OCI-LY3 (cell line): ENCODE data around the gene CDH23.

ENCODE experiments used
- H2AFZ ChIP-seq: fragments of 200-600, 300-600 bp; shearing (Covaris generic); 2 replicates; pipeline ENCODE4 v1.6.0; 2014; ENCODE audit warnings: antibody characterized with exemption, low read depth, low read length
- H3K27ac ChIP-seq: fragments of 200-600, 300-600 bp; sonication (generic); 2 replicates; pipeline ENCODE4 v1.5.1; 2014; ENCODE audit warnings: mild to moderate bottlenecking, low read length, moderate library complexity, mixed read lengths
- H3K27me3 ChIP-seq: fragments of 200-600, 300-600 bp; sonication (generic); 2 replicates; pipeline ENCODE4 v1.6.1; 2014; ENCODE audit warnings: low read depth, low read length, mixed read lengths
- H3K36me3 ChIP-seq: fragments of 200-600, 300-600 bp; sonication (generic); replicated peaks from 2 replicates; pipeline ENCODE3; 2014; ENCODE audit warnings: low read depth, low read length, mixed read lengths
- H3K4me1 ChIP-seq: fragments of 300-600, 200-600 bp; sonication (generic); 2 replicates; pipeline ENCODE4 v1.6.1; 2014; ENCODE audit warnings: low read length, mixed read lengths
- H3K4me2 ChIP-seq: fragments of 200-600, 300-600 bp; sonication (generic); 2 replicates; pipeline ENCODE4 v1.6.1; 2014; ENCODE audit warnings: low read length, mixed read lengths
- H3K4me3 ChIP-seq: fragments of 300-600, 200-600 bp; sonication (generic); 2 replicates; pipeline ENCODE4 v1.5.1; 2014; ENCODE audit warnings: antibody characterized with exemption, mild to moderate bottlenecking, low read length, moderate library complexity
- H3K79me2 ChIP-seq: fragments of 300-600, 200-600 bp; shearing (Covaris generic); 2 replicates; pipeline ENCODE4 v1.6.1; 2014; ENCODE audit warnings: mild to moderate bottlenecking, low read length, mixed read lengths
- H3K9ac ChIP-seq: fragments of 300-600, 200-600 bp; shearing (Covaris generic); 2 replicates; pipeline ENCODE4 v1.6.0; 2014; ENCODE audit warnings: mild to moderate bottlenecking, low read length, moderate library complexity
- H3K9me3 ChIP-seq: fragments of 200-600, 300-600 bp; shearing (Covaris generic); 2 replicates; pipeline ENCODE4 v1.6.1; 2014; ENCODE audit warnings: low read length, mixed read lengths; ENCODE audit not compliant: insufficient read depth
- H4K20me1 ChIP-seq: fragments of 200-600, 300-600 bp; sonication (generic); 2 replicates; pipeline ENCODE4 v1.6.1; 2016; ENCODE audit warnings: low read length, mixed read lengths; ENCODE audit not compliant: insufficient read depth
- EZH2phosphoT487 ChIP-seq: fragments of 200-600 bp; shearing (Covaris generic); IDR thresholded peaks from 2 replicates; pipeline ENCODE4 v1.6.1; 2018; ENCODE audit warnings: antibody characterized with exemption, mixed run types, low read depth
- TF ChIP-seq, protein P1 (sequence below): fragments of 200-600, 300-600 bp; sonication (generic); IDR thresholded peaks from 2 replicates; pipeline ENCODE4 v1.5.1; 2014; ENCODE audit warnings: antibody characterized with exemption, low read length, low read depth

CDH23 gene

DNA sequence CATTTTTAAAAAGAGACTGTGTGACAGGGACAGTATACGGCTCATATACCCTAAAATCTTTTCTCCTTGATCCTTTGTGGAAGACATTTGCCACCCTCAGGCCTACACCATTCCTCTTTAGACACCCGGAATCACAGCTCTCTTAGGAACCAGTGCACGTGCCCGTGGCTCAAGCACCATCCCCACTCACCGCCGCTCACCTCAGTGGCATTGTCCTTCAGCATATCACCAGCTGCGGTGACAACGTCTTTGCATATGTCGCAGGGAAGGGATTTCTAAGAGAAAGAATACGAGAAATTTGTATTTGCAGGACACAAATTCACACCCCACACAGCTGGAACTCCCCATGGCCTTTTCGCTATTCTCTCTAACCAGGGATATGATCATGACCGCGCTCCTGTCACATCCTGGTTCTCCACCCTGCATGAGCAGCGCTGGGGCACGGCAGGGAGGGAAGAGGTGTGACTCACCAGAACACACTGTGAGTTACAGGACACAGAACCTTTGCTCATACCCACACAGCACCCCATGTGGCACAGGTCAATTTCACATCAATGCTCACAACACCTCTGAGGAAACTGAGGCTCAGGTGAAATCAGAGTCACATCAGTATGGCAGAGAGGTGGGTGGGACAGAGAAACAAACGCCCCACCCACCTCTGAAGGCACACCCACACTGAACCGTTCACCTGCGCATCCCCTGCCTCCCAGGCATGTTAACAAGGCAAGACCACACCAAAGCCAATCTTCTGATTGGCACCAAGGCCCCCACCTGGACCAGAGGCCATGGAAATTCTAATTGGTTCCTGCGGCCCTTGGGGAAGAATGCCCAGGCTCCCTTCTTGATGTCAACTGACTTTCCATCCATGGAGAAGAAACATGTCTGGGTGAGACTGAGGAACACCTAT lies 435.2 kb downstream of the CDH23 start:
- Histone ChIP-seq H2AFZ (no peak overlapping the region), H3K4me2 (no peak overlapping the region), H3K27me3 (peaks cover 13% of the 10 kb centered on the region), H3K9ac (no peak overlapping the region), H3K9me3 (no peaks in the 10 kb centered on the region), H4K20me1 (peaks cover 54% of the 10 kb centered on the region), H3K27ac (no peak overlapping the region), H3K79me2 (peaks cover 2% of the 10 kb centered on the region), H3K4me3 (no peak overlapping the region), H3K4me1 (peaks cover 30% of the 10 kb centered on the region), H3K36me3 (peaks cover 34% of the 10 kb centered on the region)
- TF ChIP-seq EZH2phosphoT487 = no peak
- TF ChIP-seq, protein P1, sequence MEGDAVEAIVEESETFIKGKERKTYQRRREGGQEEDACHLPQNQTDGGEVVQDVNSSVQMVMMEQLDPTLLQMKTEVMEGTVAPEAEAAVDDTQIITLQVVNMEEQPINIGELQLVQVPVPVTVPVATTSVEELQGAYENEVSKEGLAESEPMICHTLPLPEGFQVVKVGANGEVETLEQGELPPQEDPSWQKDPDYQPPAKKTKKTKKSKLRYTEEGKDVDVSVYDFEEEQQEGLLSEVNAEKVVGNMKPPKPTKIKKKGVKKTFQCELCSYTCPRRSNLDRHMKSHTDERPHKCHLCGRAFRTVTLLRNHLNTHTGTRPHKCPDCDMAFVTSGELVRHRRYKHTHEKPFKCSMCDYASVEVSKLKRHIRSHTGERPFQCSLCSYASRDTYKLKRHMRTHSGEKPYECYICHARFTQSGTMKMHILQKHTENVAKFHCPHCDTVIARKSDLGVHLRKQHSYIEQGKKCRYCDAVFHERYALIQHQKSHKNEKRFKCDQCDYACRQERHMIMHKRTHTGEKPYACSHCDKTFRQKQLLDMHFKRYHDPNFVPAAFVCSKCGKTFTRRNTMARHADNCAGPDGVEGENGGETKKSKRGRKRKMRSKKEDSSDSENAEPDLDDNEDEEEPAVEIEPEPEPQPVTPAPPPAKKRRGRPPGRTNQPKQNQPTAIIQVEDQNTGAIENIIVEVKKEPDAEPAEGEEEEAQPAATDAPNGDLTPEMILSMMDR = no peak

DNA sequence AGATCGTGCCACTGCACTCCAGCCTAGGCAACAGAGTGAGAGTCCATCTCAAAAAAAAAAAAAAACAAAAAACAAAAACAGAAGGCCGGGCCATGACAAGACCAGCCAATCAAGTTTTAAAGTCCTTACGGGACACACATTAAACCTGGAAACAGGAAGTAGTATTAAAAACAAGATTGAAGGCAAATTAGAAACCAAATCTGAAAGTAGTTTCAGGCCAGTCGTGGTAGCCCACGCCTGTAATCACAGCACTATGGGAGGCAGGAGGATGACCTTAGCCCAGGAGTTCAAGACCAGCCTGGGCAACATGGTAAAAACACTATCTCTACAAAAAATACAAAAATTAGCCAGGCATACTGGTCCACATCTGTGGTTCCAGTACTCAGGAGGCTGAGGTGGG lies 436.2 kb downstream of the CDH23 start:
- H3K79me2 ChIP-seq = peaks cover 11% of the 10 kb centered on the region
- peaks cover 64% of the 10 kb centered on the region for H4K20me1 ChIP-seq
- no peaks in the 10 kb centered on the region for H3K9me3 ChIP-seq
- H2AFZ ChIP-seq = no peak overlapping the region
- H3K4me2 ChIP-seq = peak overlapping the region; percentile 43
- no peak overlapping the region for H3K9ac ChIP-seq
- H3K36me3 ChIP-seq = peaks cover 32% of the 10 kb centered on the region
- H3K4me3 ChIP-seq = no peak overlapping the region
- TF ChIP-seq, protein P1 = no peak
- TF ChIP-seq EZH2phosphoT487 = no peak
- no peak overlapping the region for H3K27ac ChIP-seq
- peaks cover 38% of the 10 kb centered on the region for H3K4me1 ChIP-seq
- peaks cover 22% of the 10 kb centered on the region for H3K27me3 ChIP-seq

DNA sequence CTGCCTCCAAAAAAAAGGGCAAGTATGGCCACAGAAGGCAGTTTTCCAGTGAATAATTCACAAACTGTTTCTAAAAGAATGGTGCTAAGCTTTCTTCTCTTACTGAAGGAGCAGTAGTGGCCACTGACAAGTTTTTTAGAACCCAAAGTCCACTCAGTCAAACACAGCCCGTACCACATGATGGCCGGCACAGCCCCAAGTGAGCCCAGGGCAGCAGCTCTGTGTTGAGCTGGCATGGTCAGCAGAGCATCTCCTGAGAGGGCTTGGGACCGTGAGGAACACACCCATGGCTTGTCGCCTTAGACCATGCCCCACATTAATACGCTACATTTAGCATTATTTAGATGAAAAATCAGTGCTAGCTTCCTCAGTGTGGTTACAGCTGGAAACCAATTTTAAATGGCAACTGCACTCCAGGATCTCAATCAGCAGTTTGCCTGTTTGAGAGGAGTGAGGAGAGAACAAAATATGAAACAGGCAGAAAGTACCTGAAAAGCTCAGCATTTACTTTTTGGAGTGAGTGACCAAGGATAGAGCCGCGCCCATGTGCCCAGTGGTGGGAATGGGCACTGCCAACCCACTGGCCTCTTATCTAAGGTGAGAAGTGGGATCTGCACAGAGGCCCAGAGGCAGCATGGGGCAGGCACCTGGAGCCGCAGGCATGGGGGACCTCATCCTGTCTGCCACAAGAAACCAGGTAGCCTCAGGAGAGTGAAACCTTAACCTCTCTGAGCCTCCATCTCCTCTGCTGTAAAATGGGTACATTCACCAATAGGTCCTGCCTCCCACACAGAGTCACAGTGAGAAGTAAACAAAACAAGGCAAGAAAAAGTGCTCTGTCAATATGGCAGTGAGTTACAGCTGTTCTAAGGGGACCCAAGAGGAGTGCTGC lies 437.0 kb downstream of the CDH23 start:
- H4K20me1 ChIP-seq = peaks cover 72% of the 10 kb centered on the region
- H3K9ac ChIP-seq = no peak overlapping the region
- H3K79me2 ChIP-seq = peaks cover 11% of the 10 kb centered on the region
- no peak overlapping the region for H3K4me3 ChIP-seq
- no peak overlapping the region for H2AFZ ChIP-seq
- H3K36me3 ChIP-seq = peaks cover 29% of the 10 kb centered on the region
- peaks cover 38% of the 10 kb centered on the region for H3K4me1 ChIP-seq
- H3K4me2 ChIP-seq = peak overlapping the region; percentile 43
- H3K27me3 ChIP-seq = peaks cover 28% of the 10 kb centered on the region
- TF ChIP-seq EZH2phosphoT487 = no peak
- TF ChIP-seq, protein P1 = no peak
- H3K9me3 ChIP-seq = no peaks in the 10 kb centered on the region
- no peak overlapping the region for H3K27ac ChIP-seq

DNA sequence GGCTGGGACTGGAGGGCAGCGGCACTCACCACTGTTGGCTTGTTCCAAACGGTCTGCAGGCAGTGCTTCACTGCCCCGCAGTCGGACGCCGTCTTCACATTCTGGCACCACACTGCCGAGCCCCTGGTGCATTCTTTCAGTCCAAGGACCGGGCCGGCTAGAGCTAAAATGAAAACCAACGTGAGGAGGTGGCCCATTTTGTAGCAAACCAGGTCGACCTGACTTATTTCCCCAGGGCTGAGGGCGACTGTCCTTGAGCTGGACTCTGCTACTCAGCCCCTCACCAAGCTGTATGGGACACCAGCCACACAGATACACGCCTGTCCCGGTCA lies 437.6 kb downstream of the CDH23 start:
- Histone ChIP-seq H3K36me3 (peaks cover 26% of the 10 kb centered on the region), H3K79me2 (peaks cover 11% of the 10 kb centered on the region)

More for the DNA sequence above, 437.6 kb downstream of the CDH23 start:
- Histone ChIP-seq H3K9me3 (no peaks in the 10 kb centered on the region), H3K27ac (no peak overlapping the region), H3K4me3 (no peak overlapping the region), H3K4me1 (peaks cover 38% of the 10 kb centered on the region), H4K20me1 (peaks cover 75% of the 10 kb centered on the region), H3K27me3 (peaks cover 31% of the 10 kb centered on the region), H2AFZ (no peak overlapping the region), H3K4me2 (no peak overlapping the region), H3K9ac (no peak overlapping the region)
- TF ChIP-seq, protein P1 = no peak
- no peak for TF ChIP-seq EZH2phosphoT487
